Stimulated activated CD4-positive, alpha-beta T cell treated with anti-CD3 and anti-CD28 coated beads, Interleukin-12 subunit alpha, Interleukin-12 subunit beta, amount 100 ng/mL, for 4 hours (primary cell): ENCODE data around the gene RHBDD1.

Experiments used
- DNase-seq: peaks from one replicate; pipeline ENCODE4 v3.0.0-alpha.2; 2020

The RHBDD1 gene

DNA sequence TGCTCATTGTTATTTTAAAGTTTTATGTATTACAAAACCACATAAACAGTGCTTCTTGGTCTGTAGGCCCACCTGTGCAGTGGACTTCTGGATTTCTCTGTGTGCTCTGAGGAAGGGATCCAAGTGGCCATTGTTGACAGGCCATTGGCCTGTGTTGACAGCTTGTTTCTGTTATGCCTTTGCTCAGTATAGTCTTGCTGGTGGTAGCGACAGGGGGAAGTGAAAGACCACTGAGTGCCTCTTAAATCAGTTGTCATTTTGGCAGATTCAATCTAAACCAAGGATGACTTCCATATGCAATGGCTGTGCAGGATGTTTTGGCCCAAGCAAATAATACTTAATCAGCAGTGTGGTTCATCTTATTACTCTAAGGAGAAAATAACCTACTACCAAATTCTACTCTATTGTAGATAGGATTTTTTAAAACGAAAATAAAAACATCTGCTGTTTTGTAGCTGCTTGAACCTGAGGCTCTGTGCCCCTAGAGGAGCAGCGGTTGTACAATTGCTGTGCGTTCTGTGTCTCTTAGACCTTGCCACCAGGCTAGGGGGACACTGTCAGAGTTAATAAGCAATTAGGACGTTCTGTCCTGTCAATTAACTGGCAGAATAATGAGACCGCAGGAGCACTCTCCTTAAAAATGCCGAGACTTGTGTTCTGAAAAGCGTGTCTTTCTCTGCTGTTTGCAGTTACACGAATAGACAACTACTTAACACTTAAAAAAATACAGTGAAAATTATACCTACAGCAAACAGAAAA lies 108.2 kb downstream of the RHBDD1 start:
- no peak for DNase-seq

GRCh38 chr2:226953206-226953605 lies 117.4 kb downstream of the RHBDD1 start:
- DNase-seq: no peak

GRCh38 chr2:226953826-226954225 lies 118.0 kb downstream of the RHBDD1 start:
- no peak for DNase-seq

GRCh38 chr2:226956659-226957058 lies 120.8 kb downstream of the RHBDD1 start:
- no peak for DNase-seq

DNA sequence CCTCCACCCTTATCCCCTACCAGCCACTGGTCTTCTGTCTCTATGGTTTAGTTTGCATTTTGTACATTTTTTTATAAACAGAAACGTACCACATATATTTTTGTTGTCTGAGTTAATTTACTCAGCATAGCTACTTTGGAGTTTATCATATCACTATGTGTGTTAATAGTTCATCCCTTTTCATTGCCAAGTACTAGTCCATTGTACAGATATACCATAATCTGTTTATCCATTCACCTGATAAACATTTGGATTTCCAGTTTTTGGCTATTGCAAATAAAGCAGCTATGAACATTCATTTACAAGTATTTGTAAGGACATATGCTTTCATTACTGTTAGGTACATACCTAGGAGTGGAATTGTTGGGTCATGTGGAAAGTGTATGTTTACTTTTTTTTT lies 123.6 kb downstream of the RHBDD1 start:
- DNase-seq: no peak

DNA sequence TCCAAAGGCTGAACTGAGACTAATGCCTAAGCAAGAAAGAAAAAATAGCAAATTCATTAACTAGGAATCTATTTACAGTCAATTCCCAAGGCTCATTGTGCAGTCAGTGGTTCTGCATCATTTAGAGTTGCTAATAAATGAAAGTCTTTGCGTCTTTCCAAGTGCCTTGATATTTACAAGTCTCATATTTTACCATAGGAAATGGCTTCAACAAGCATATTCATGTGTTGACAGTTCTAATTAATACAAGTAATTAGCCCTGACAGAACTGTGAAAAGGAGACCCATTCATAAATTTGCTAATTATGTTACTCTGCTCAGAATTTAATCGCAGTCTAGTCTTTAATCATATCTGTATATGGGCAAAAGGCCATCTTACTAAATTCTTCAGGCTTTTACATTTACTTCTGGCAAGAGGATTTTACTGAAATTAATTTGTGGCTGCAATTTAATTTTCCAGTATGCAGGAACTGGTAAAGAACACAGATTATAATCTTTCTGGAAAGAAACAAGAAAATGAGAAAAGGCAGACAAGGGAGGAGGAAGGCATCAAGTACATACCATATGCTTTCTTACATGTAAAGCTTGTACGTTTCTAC lies 126.4 kb downstream of the RHBDD1 start:
- no peak for DNase-seq

- DNase-seq: no peak
These were observed 127.7 kb downstream of the RHBDD1 start for GRCh38 chr2:226963528-226963927.

DNA sequence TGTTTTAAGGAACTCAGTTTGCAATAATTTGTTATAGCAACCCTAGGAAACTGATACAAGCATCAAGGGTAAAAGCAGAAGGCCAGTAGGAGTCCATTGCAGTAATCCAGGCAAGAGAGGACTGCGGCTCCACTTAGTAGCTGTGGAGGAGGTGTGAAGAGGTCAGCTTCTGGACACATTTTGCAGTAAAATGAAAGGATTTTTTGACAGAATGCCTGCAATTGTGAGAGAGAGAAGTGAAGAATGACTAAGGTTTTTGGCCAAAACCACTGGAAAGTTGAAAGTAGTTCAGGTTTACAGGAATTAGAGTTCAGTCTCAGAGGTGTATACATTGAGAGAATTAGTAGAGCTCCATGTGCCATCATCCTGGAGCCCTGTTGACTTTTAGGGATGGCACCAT lies 129.5 kb downstream of the RHBDD1 start:
- DNase-seq: no peak

- DNase-seq: no peak
These were observed 133.7 kb downstream of the RHBDD1 start for GRCh38 chr2:226969417-226970080.

- no peak for DNase-seq
These were observed 134.5 kb downstream of the RHBDD1 start for GRCh38 chr2:226970362-226970761.

DNA sequence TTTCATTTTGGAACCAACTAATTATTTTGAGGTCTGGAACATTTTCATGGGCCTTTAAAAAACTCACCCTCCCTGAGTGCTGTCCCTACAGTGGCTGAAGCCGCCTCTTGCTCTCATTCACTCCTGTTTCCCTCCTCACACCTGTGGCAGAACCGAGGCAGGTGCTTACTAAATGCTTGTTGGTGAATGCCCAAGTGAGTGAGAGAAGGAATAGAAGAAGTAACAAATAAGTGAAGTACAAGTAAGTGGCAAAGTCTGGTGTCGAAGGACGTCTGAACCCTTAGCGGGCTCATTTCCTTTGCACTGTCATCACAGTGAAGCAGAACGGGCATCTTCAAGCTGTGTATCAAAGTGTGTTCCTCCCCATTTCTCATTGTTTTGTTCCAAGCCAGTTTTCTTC lies 135.2 kb downstream of the RHBDD1 start:
- no peak for DNase-seq

GRCh38 chr2:226971770-226972169 lies 135.9 kb downstream of the RHBDD1 start:
- no peak for DNase-seq

DNA sequence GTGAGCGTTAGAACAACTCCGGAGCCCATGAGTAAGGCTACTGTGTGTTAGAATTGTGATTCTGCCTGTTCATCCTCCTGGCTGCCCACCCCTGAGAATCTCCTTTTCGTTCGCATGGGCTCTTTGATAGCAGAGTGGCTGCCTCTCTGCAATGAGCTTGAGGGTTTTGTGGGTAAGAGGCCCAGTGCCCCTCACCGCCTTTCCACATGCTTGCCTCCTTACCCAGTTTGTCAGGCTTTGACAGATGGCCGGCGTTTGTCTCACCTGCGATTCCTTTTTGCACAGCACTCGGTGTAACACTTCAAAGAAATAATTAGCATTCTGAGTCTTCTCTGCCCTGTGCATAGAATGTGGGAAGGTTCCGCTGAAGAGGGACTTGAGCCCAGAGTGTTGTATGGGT lies 138.0 kb downstream of the RHBDD1 start:
- no peak for DNase-seq

DNA sequence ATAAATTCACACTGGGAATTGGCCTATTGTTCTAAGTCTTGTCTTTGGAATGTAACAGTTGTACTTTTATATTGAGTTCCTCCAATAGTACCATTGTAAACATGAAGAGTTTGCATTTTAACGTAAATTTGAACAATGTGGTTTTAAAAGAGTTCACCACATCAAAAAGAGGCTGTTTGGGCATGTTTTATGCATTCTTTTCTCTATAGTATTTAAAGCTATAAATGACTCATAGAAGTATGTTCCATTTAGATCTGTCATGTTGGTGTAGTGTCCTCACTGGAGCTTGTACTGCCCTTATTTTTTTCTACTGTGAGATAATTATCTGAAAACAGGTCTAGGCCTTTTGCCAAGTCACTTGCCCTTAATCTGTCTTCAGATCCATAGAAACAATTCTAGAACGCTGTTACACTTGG lies 141.9 kb downstream of the RHBDD1 start:
- no peak for DNase-seq

DNA sequence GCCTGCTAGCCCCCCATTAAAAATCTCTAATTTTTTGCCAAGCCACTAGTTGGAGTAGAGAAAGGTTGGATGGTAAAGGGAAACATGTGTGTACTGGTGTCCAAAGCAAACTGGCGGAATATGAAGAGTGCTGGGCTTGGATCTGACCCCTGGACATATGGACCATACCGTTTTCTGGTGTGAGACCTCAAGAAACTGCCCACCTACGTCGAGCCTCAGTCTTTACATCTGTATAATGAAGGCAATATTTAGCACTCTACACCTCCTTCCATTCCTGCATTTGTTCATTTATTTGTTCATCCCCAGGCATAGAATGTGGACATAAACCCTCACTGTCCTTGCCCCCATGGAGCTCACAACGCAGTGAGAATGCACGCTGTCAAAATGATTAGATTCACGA lies 142.4 kb downstream of the RHBDD1 start:
- DNase-seq: no peak

GRCh38 chr2:226979004-226979403 lies 143.2 kb downstream of the RHBDD1 start:
- no peak for DNase-seq

DNA sequence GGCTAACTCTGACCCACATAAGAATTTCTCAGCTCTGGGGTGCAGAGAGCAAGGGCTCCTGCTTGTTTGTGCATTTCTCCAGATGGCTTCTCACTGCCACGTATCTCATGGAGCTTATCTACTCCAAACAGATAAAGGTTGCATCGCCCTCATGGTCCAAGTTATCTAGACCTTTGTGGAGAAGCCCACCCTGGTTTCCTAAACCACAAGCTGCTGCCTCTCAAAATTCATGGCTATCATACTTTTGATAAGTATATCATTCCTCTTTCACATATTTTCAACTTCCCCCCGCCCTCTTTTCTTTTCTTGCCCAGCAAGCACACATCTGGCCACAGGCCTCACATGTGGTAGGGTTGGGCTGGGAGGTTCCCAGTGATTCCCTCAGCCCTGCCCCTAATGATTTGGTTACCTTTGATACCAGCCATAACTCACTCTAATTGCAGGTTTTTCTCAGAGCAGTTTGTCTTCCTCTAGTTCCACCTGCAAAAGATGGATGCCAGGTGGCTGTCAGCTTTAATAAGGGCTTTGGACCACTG lies 146.0 kb downstream of the RHBDD1 start:
- DNase-seq: no peak

- no peak for DNase-seq
These were observed 148.3 kb downstream of the RHBDD1 start for GRCh38 chr2:226983895-226984749.

DNA sequence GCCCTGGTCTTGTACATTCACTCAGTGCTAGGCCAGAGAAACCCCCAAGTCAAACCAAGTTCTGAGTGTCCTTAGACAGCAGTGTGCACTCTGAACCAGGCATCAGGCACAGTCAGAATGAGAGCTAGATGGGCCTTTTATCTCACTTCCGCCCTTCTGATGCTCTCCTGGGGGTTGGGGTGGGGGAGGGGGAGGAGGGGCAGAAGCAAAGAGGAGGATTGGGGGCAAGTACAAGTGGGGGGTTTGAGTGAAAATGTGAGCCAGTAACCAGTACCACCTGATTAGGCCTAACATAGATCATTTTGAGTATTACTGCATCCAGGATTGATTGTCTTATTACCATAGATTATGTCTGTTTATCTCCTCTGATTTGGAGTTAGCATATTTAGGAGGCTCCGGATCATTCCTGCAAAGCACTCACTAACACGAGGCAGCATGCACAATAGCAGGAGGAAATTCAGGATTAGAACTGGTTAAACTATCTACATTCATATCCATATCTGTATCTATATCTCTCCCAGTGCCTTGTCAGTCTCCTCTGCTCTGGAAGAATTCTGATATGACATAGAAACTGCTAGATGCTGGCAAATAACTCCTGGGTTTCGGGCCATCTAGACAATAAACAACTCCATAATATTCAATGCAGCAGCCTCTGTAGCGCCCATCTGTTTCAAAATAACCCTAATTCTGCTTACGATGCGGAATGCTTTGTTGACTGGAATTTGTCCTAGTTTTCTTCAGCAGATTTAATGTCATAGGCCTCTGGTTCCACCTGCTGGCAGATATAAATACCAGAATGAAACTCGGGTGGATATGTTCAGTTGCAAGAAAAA lies 149.1 kb downstream of the RHBDD1 start:
- DNase-seq: no peak

GRCh38 chr2:226985583-226985946 lies 149.7 kb downstream of the RHBDD1 start:
- no peak for DNase-seq

GRCh38 chr2:226991663-226992062 lies 155.8 kb downstream of the RHBDD1 start:
- DNase-seq: no peak

- no peak for DNase-seq
These were observed 157.3 kb downstream of the RHBDD1 start for GRCh38 chr2:226993171-226993570.
